A673 (cell line): ENCODE measurements around the gene MEGF11. TPM values are rescaled to one million over a fixed set of nuclear protein-coding genes. Genes with fewer than 3 reads are reported as not detected.

Experiments used
- BruUV-seq: library from RNA; stranded (reverse); fragments of 400-500 nt; replicated peaks from 2 replicates; lab custom pipeline; 2021; lab: Mats Ljungman, UMichigan
- CTCF ChIA-PET: fragments of 300-600 bp; sonication (Branson Sonifier 250); formaldehyde crosslinking; loops from one replicate; lab custom pipeline; 2022; ENCODE audit warnings: antibody characterized with exemption; lab: Charles Lee
- POLR2A ChIA-PET: fragments of 300-600 bp; sonication (Branson Sonifier 250); formaldehyde crosslinking; loops from one replicate; lab custom pipeline; 2022; ENCODE audit warnings: antibody characterized with exemption; ENCODE audit not compliant: low non-redundant PET; lab: Charles Lee
- DNase-seq: peaks from one replicate; pipeline ENCODE4 v3.0.0-alpha.2; 2015; ENCODE audit warnings: low spot score
- H3K27ac ChIP-seq: fragments of 200-600 bp; sonication (generic); 2 replicates; pipeline ENCODE4 v1.5.1; 2016; ENCODE audit warnings: mixed run types, low read depth, mild to moderate bottlenecking, mixed read lengths, antibody characterized with exemption, low read length; ENCODE audit not compliant: poor library complexity, severe bottlenecking
- H3K27me3 ChIP-seq: fragments of 200-600 bp; sonication (generic); replicated peaks from 2 replicates; pipeline ENCODE4 v1.6.1; 2017; ENCODE audit warnings: mixed run types, low read depth, mild to moderate bottlenecking, mixed read lengths, antibody characterized with exemption, low read length; ENCODE audit not compliant: insufficient read depth, poor library complexity
- H3K36me3 ChIP-seq: fragments of 200-600 bp; sonication (generic); 2 replicates; pipeline ENCODE4 v1.6.1; 2016; ENCODE audit warnings: mixed run types, mild to moderate bottlenecking, mixed read lengths, antibody characterized with exemption, low read length; ENCODE audit not compliant: insufficient read depth, poor library complexity, severe bottlenecking
- H3K4me1 ChIP-seq: fragments of 200-600 bp; sonication (generic); 2 replicates; pipeline ENCODE4 v1.6.1; 2017; ENCODE audit warnings: mixed run types, mild to moderate bottlenecking, mixed read lengths, antibody characterized with exemption, low read length; ENCODE audit not compliant: insufficient read depth, poor library complexity, severe bottlenecking
- H3K4me3 ChIP-seq: fragments of 200-600 bp; sonication (generic); 2 replicates; pipeline ENCODE4 v1.5.1; 2016; ENCODE audit warnings: low read depth, mixed run types, mild to moderate bottlenecking, mixed read lengths, low read length; ENCODE audit not compliant: poor library complexity, severe bottlenecking
- H3K9me3 ChIP-seq: fragments of 200-600 bp; sonication (generic); 2 replicates; pipeline ENCODE4 v1.6.1; 2016; ENCODE audit warnings: mixed run types, low read depth, mild to moderate bottlenecking, mixed read lengths, antibody characterized with exemption, low read length; ENCODE audit not compliant: poor library complexity, severe bottlenecking
- EZH2 ChIP-seq: fragments of 200-600 bp; sonication (generic); IDR thresholded peaks from 2 replicates; pipeline ENCODE4 v1.6.1; 2017; ENCODE audit warnings: borderline replicate concordance, low read depth, mild to moderate bottlenecking, mixed read lengths, antibody characterized with exemption, low read length; ENCODE audit not compliant: poor library complexity, severe bottlenecking
- intact Hi-C: fragments of 100-400 bp; cut with micrococcal nuclease; formaldehyde crosslinking; loops from one replicate; pipeline ENCODE4 v1.10.0; 2022; ENCODE audit not compliant: unreplicated experiment
- total RNA-seq: library from RNA; stranded (reverse); gene quantifications from 2 replicates; pipeline ENCODE4 v1.2.3, GENCODE V29; 2021
- TF ChIP-seq, protein P1 (sequence below): fragments of 300-800, 200-600 bp; sonication (generic); conservative IDR thresholded peaks from 2 replicates; pipeline ENCODE4 v1.5.1; 2017; ENCODE audit warnings: low read depth, mild to moderate bottlenecking, antibody characterized with exemption, low read length, moderate library complexity, mixed read lengths

Gene MEGF11
- total RNA-seq, 1 experiment from 2014 or later, result 0.43 TPM

- H3K36me3 ChIP-seq, result no peaks in the 10 kb centered on the region
- ChIA-PET POLR2A (no interaction called here), CTCF (no interaction called here)
- TF ChIP-seq EZH2, result no peak
- TF ChIP-seq, protein P1, sequence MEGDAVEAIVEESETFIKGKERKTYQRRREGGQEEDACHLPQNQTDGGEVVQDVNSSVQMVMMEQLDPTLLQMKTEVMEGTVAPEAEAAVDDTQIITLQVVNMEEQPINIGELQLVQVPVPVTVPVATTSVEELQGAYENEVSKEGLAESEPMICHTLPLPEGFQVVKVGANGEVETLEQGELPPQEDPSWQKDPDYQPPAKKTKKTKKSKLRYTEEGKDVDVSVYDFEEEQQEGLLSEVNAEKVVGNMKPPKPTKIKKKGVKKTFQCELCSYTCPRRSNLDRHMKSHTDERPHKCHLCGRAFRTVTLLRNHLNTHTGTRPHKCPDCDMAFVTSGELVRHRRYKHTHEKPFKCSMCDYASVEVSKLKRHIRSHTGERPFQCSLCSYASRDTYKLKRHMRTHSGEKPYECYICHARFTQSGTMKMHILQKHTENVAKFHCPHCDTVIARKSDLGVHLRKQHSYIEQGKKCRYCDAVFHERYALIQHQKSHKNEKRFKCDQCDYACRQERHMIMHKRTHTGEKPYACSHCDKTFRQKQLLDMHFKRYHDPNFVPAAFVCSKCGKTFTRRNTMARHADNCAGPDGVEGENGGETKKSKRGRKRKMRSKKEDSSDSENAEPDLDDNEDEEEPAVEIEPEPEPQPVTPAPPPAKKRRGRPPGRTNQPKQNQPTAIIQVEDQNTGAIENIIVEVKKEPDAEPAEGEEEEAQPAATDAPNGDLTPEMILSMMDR, result no peak
- H3K27ac ChIP-seq, result no peak overlapping the region
- no peaks in the 10 kb centered on the region for H3K27me3 ChIP-seq
- no peak for DNase-seq
- no TSS peak for BruUV-seq
- no peaks in the 10 kb centered on the region for H3K9me3 ChIP-seq
- H3K4me1 ChIP-seq, result peaks cover 11% of the 10 kb centered on the region
- intact Hi-C loops, result no loop called here
- no peak overlapping the region for H3K4me3 ChIP-seq
Observed at GRCh38 chr15:66018488-66018797, 235.1 kb downstream of the MEGF11 start.

GRCh38 chr15:66017792-66018487, 235.6 kb downstream of the MEGF11 start:
- no TSS peak for BruUV-seq
- Histone ChIP-seq H3K9me3 (no peaks in the 10 kb centered on the region), H3K36me3 (no peaks in the 10 kb centered on the region), H3K27ac (no peak overlapping the region), H3K4me1 (peaks cover 11% of the 10 kb centered on the region), H3K27me3 (no peaks in the 10 kb centered on the region), H3K4me3 (no peak overlapping the region)
- no peak for DNase-seq
- TF ChIP-seq EZH2, result no peak
- TF ChIP-seq, protein P1, result no peak
- intact Hi-C loops, result no loop called here
- CTCF ChIA-PET, result no interaction called here
- POLR2A ChIA-PET, result no interaction called here

- CTCF ChIA-PET, result no interaction called here
Observed at GRCh38 chr15:66017000-66017399, 236.6 kb downstream of the MEGF11 start.

More at GRCh38 chr15:66017000-66017399, 236.6 kb downstream of the MEGF11 start:
- H3K4me1 ChIP-seq, result peaks cover 11% of the 10 kb centered on the region
- H3K36me3 ChIP-seq, result no peaks in the 10 kb centered on the region
- no peaks in the 10 kb centered on the region for H3K9me3 ChIP-seq
- no peak overlapping the region for H3K27ac ChIP-seq
- BruUV-seq, result no TSS peak
- POLR2A ChIA-PET, result no interaction called here
- H3K4me3 ChIP-seq, result no peak overlapping the region
- intact Hi-C loops, result no loop called here
- no peak for DNase-seq
- no peaks in the 10 kb centered on the region for H3K27me3 ChIP-seq
- TF ChIP-seq, protein P1, result no peak
- TF ChIP-seq EZH2, result no peak
